Measurements from ENCODE around the gene GALNT1. TPM values are rescaled to one million over a fixed set of nuclear protein-coding genes. Genes with fewer than 3 reads are reported as not detected.
A peak's percentile ranks its signal among the peaks of the same experiment; 100 is the strongest.

The GALNT1 gene
- polyA plus RNA-seq, 2 of the 4 experiments (the other 2 are of a cell fraction) = 97.4 to 113 TPM

- Histone ChIP-seq H3K9me3 (no peaks in the 10 kb centered on the region), H3K4me2 (no peak overlapping the region), H3K4me1 (no peaks in the 10 kb centered on the region), H3K4me3 (no peak overlapping the region), H3K27ac (no peak overlapping the region)
- TF ChIP-seq, protein P1, sequence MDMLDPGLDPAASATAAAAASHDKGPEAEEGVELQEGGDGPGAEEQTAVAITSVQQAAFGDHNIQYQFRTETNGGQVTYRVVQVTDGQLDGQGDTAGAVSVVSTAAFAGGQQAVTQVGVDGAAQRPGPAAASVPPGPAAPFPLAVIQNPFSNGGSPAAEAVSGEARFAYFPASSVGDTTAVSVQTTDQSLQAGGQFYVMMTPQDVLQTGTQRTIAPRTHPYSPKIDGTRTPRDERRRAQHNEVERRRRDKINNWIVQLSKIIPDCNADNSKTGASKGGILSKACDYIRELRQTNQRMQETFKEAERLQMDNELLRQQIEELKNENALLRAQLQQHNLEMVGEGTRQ (IDR thresholded peaks at IDR 0.05) = no peak
- TF ChIP-seq, protein P2, sequence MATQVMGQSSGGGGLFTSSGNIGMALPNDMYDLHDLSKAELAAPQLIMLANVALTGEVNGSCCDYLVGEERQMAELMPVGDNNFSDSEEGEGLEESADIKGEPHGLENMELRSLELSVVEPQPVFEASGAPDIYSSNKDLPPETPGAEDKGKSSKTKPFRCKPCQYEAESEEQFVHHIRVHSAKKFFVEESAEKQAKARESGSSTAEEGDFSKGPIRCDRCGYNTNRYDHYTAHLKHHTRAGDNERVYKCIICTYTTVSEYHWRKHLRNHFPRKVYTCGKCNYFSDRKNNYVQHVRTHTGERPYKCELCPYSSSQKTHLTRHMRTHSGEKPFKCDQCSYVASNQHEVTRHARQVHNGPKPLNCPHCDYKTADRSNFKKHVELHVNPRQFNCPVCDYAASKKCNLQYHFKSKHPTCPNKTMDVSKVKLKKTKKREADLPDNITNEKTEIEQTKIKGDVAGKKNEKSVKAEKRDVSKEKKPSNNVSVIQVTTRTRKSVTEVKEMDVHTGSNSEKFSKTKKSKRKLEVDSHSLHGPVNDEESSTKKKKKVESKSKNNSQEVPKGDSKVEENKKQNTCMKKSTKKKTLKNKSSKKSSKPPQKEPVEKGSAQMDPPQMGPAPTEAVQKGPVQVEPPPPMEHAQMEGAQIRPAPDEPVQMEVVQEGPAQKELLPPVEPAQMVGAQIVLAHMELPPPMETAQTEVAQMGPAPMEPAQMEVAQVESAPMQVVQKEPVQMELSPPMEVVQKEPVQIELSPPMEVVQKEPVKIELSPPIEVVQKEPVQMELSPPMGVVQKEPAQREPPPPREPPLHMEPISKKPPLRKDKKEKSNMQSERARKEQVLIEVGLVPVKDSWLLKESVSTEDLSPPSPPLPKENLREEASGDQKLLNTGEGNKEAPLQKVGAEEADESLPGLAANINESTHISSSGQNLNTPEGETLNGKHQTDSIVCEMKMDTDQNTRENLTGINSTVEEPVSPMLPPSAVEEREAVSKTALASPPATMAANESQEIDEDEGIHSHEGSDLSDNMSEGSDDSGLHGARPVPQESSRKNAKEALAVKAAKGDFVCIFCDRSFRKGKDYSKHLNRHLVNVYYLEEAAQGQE (IDR thresholded peaks at IDR 0.05) = no peak
- TF ChIP-seq HMGXB4 (CRISPR knock-in tag; IDR thresholded peaks at IDR 0.05; ENCODE audit: borderline replicate concordance) (no peak), RCOR1 (IDR thresholded peaks at IDR 0.05; ENCODE audit: low read depth, low read length) (no peak), RARB (CRISPR knock-in tag; IDR thresholded peaks at IDR 0.05) (no peak), JUNB (IDR thresholded peaks at IDR 0.05) (no peak), CBX8 (IDR thresholded peaks at IDR 0.05) (no peak)
- no peak for DNase-seq (ENCODE audit: low read depth in 1 of 2, low spot score in 1 of 2)
- CTCF ChIA-PET = no interaction called here
- no peak for ATAC-seq
- POLR2A ChIA-PET = no interaction called here
- FAIRE-seq = no peak
- 90% methylated on average over 1 of the region's 1 CpG for WGBS (ENCODE audit: missing lambda C conversion rate)
These were observed 100.8 kb downstream of the GALNT1 start for GRCh38 chr18:35682281-35682867.

DNA sequence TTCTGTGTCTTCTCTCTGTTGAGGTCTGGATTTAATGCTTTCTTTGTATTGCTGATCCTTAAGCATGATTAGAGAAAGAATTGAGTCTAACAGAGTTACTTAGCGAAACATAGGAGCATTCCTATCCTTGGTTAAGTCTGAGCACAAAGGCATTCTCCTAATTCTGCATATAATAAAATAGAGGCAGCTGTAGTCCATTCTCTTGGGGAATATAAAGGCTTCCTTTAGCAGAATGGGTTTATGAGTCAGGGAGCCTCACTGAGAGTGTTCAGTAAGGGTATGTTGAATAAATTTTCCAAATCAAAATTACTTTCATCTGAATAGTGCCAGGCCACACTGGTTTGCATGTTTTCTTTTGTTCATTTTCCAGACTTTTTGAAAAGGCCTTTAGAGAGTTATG is 101.5 kb downstream of the GALNT1 start:
- Histone ChIP-seq H3K4me1 (no peaks in the 10 kb centered on the region), H3K27ac (no peak overlapping the region), H3K4me3 (no peak overlapping the region), H3K4me2 (no peak overlapping the region), H3K9me3 (no peaks in the 10 kb centered on the region)
- TF ChIP-seq MYC (IDR thresholded peaks at IDR 0.05; ENCODE audit: borderline replicate concordance, low read length) (no peak), RCOR1 (IDR thresholded peaks at IDR 0.05; ENCODE audit: low read depth, low read length) (no peak), ZC3H11A (IDR thresholded peaks at IDR 0.05) (no peak), ZSCAN20 (CRISPR knock-in tag; IDR thresholded peaks at IDR 0.05) (no peak)
- FAIRE-seq = no peak
- 100% methylated on average over 1 of the region's 1 CpG for WGBS (ENCODE audit: missing lambda C conversion rate)
- no peak for ATAC-seq
- POLR2A ChIA-PET = no interaction called here
- CTCF ChIA-PET = no interaction called here
- DNase-seq (ENCODE audit: low read depth in 1 of 2, low spot score in 1 of 2) = no peak

DNA sequence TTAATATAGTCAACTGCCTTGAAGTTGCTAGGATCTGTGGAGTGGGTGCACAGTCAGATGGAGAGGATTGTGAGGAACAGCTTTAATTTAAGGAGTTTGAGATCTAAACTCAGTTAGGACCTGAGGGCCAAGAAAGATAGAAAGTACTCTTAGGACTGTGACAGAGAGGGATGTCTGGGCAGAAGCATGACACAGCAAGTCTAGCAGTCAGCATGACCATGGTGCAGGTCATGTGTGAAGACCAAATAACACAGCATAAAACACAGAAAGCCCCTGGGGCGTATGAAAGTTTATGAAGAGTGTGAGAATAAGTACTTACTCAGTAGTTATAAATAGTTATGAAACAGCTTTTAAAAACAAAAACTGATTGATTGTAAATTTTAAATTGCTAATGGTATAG is 107.2 kb downstream of the GALNT1 start:
- WGBS (ENCODE audit: missing lambda C conversion rate) = 86% methylated on average over 1 of the region's 1 CpG
- ATAC-seq (no peak), DNase-seq (ENCODE audit: low read depth in 1 of 2, low spot score in 1 of 2) (peak in 1 of 2 experiments; percentile 5), FAIRE-seq (no peak)
- H3K4me1 ChIP-seq = peaks cover 7% of the 10 kb centered on the region; the same call in 1 of the 3 replicates
- no peak overlapping the region for H3K4me2 ChIP-seq
- H3K4me3 ChIP-seq = no peak overlapping the region
- H3K27ac ChIP-seq = peak overlapping the region; percentile 28 to 53; a peak in 3 of 6 replicates
- no peaks in the 10 kb centered on the region for H3K9me3 ChIP-seq
- ChIA-PET POLR2A (no interaction called here), CTCF (interaction anchor here (0.9 kb wide), 1 partner anchor 109 kb away, joined by 4 read pairs; no protein-coding TSS in a partner anchor)
- no peak for TF ChIP-seq CEBPB (IDR thresholded peaks at IDR 0.05)
- TF ChIP-seq TP53 (CRISPR knock-in tag; IDR thresholded peaks at IDR 0.05) = no peak
- TF ChIP-seq CHD4 (IDR thresholded peaks at IDR 0.05; ENCODE audit: borderline replicate concordance) = no peak
- TF ChIP-seq ZFP36 (IDR thresholded peaks at IDR 0.05; ENCODE audit: borderline replicate concordance, partially characterized antibody) = no peak
- no peak for TF ChIP-seq CBX2 (IDR thresholded peaks at IDR 0.05; ENCODE audit: borderline replicate concordance, low read depth)
- TF ChIP-seq ZSCAN20 (CRISPR knock-in tag; IDR thresholded peaks at IDR 0.05) = no peak
- TF ChIP-seq HOXA7 (CRISPR knock-in tag; IDR thresholded peaks at IDR 0.05) = no peak
- TF ChIP-seq HOXB5 (CRISPR knock-in tag; IDR thresholded peaks at IDR 0.05) = no peak
- TF ChIP-seq RCOR1 (IDR thresholded peaks at IDR 0.05; ENCODE audit: low read depth, low read length) = no peak
- no peak for TF ChIP-seq ESRRA (IDR thresholded peaks at IDR 0.05; ENCODE audit: borderline replicate concordance, low read length)
- no peak for TF ChIP-seq MYC (IDR thresholded peaks at IDR 0.05; ENCODE audit: borderline replicate concordance, low read length)
- no peak for TF ChIP-seq ZNF302 (CRISPR knock-in tag; IDR thresholded peaks at IDR 0.05)
- no peak for TF ChIP-seq KDM1A (IDR thresholded peaks at IDR 0.05; ENCODE audit: low read depth)
- no peak for TF ChIP-seq NFE2L2 (conservative IDR thresholded peaks at IDR 0.05; ENCODE audit: low read length)
- TF ChIP-seq, protein P2 (IDR thresholded peaks at IDR 0.05) = no peak
- no peak for TF ChIP-seq PBX3 (IDR thresholded peaks at IDR 0.05)
